ENCODE results near the gene GNG14. TPM values are rescaled to one million over a fixed set of nuclear protein-coding genes. Genes with fewer than 3 reads are reported as not detected.

Gene GNG14
- total and polyA plus RNA-seq, 2 donors (not counting 3 experiments of a cell fraction or from before 2014, with no cell fraction given) = not detected

- Histone ChIP-seq H3K4me3 (replicated peaks in 1 of 3; ENCODE audit: insufficient read depth in 1 of 3, low read depth in 1 of 3, low read length in 3 of 3) (no peak overlapping the region), H3K9ac (replicated peaks; ENCODE audit: extremely low read depth, insufficient read depth, low read length) (no peak overlapping the region), H3K27me3 (ENCODE audit: control insufficient read depth in 2 of 2, insufficient read depth in 2 of 2, low read length in 2 of 2) (no peaks in the 10 kb centered on the region), H2AFZ (ENCODE audit: low read depth, low read length) (peak overlapping the region; percentile 72), H3K9me3 (replicated peaks; ENCODE audit: control insufficient read depth, insufficient read depth, low read length) (no peaks in the 10 kb centered on the region), H3K79me2 (ENCODE audit: control insufficient read depth, insufficient read depth, low read length) (no peaks in the 10 kb centered on the region), H3K4me1 (ENCODE audit: control insufficient read depth, extremely low read depth, insufficient read depth, low read length) (no peaks in the 10 kb centered on the region), H3K27ac (ENCODE audit: insufficient read depth, low read depth, low read length) (no peak overlapping the region), H3K9me1 (replicated peaks; ENCODE audit: control insufficient read depth, extremely low read depth, insufficient read depth, low read length) (no peaks in the 10 kb centered on the region), H3K4me2 (ENCODE audit: insufficient read depth, low read length) (peak overlapping the region; percentile 30), H3K36me3 (ENCODE audit: control insufficient read depth in 2 of 2, extremely low read depth in 1 of 2, insufficient read depth in 2 of 2, low read length in 2 of 2) (no peaks in the 10 kb centered on the region), H4K20me1 (replicated peaks; ENCODE audit: control insufficient read depth, extremely low read depth, insufficient read depth, low read length) (no peaks in the 10 kb centered on the region)
- TF ChIP-seq GATA2 (IDR thresholded peaks at IDR 0.05; ENCODE audit: insufficient read depth, insufficient read length, low read depth, low read length) = no peak
- no peak for TF ChIP-seq EZH2 (IDR thresholded peaks at IDR 0.05; ENCODE audit: borderline replicate concordance, low read depth, low read length, severe bottlenecking)
- TF ChIP-seq FOS (IDR thresholded peaks at IDR 0.05; ENCODE audit: borderline replicate concordance, insufficient read depth, low read length) = no peak
- no peak for TF ChIP-seq CTCF (IDR thresholded peaks at IDR 0.05; ENCODE audit: extremely low read depth in 1 of 2, insufficient read depth in 1 of 2, low read depth in 1 of 2, low read length in 2 of 2)
- no peak for TF ChIP-seq MAX (IDR thresholded peaks at IDR 0.05; ENCODE audit: insufficient read depth, insufficient read length)
- TF ChIP-seq POLR2A (IDR thresholded peaks at IDR 0.05; ENCODE audit: low read depth, low read length) = no peak
- no peak for TF ChIP-seq JUN (IDR thresholded peaks at IDR 0.05; ENCODE audit: borderline replicate concordance, insufficient read depth, insufficient read length, low read depth)
- no peak for TF ChIP-seq MYC (IDR thresholded peaks at IDR 0.05; ENCODE audit: low read depth, low read length)
- no peak for TF ChIP-seq POLR2AphosphoS5 (IDR thresholded peaks at IDR 0.05; ENCODE audit: insufficient read depth, low read depth, low read length)
- no TSS peak for BruUV-seq (replicated peaks)
- FAIRE-seq (no peak), DNase-seq (ENCODE audit: low read depth, low spot score) (peak; percentile 36)
- CTCF ChIA-PET = interaction anchor here (0.7 to 2.5 kb wide), 3 partner anchors 19 to 68 kb away, joined by 3 to 7 read pairs (median 4); partner anchors contain the start of genes MAN2B1 and WDR83
- POLR2A ChIA-PET = interaction anchor here (1.3 kb wide), 1 partner anchor 37 kb away, joined by 4 read pairs; the partner anchor contains the start of genes ZNF490 and ZNF791
- dilution Hi-C loops (cut with MboI; ENCODE audit: extremely low pct_ligation_motif_present, low sequenced_read_pairs) = no loop called here
- intact Hi-C loops (cut with micrococcal nuclease) = no loop called here
Measured at GRCh38 chr19:12647490-12648071, 40.2 kb upstream of the GNG14 start.

All from endothelial cell of umbilical vein (primary cell).